MM.1S (cell line): Measurements from ENCODE around the gene TIMM8A.
"Not testable (repeated sequence)": the region's sequence is repeated elsewhere in the genome, so short reads cannot be mapped to it uniquely, and the experiment has no call there.

Source experiments
- DNase-seq: peaks from one replicate; pipeline ENCODE4 v3.0.0-alpha.2; 2015
- H2AFZ ChIP-seq: fragments of 300-600 bp; sonication (generic); 2 replicates; pipeline ENCODE4 v1.6.0; 2016; ENCODE audit warnings: antibody characterized with exemption, low read length
- H3F3A ChIP-seq: fragments of 300-600 bp; sonication (generic); 2 replicates; pipeline ENCODE4 v1.6.1; 2016; ENCODE audit warnings: mild to moderate bottlenecking, antibody characterized with exemption, low read length, moderate library complexity, mixed read lengths; ENCODE audit not compliant: insufficient read depth
- H3K27ac ChIP-seq: fragments of 300-600 bp; sonication (generic); 2 replicates; pipeline ENCODE4 v1.5.1; 2016; ENCODE audit warnings: mild to moderate bottlenecking, low read length
- H3K27me3 ChIP-seq: fragments of 300-600 bp; sonication (generic); replicated peaks from 2 replicates; pipeline ENCODE4 v1.6.0; 2016; ENCODE audit warnings: low read length; ENCODE audit not compliant: insufficient read depth
- H3K36me3 ChIP-seq: fragments of 300-600 bp; sonication (generic); replicated peaks from 2 replicates; pipeline ENCODE4 v1.6.1; 2016; ENCODE audit warnings: mild to moderate bottlenecking, low read length, mixed read lengths; ENCODE audit not compliant: insufficient read depth
- H3K4me1 ChIP-seq: fragments of 300-600 bp; sonication (generic); 2 replicates; pipeline ENCODE4 v1.6.1; 2016; ENCODE audit warnings: low read length, mixed read lengths
- H3K4me2 ChIP-seq: fragments of 300-600 bp; sonication (generic); 2 replicates; pipeline ENCODE4 v1.6.0; 2016; ENCODE audit warnings: low read depth, low read length
- H3K4me3 ChIP-seq: fragments of 300-600 bp; sonication (generic); 2 replicates; pipeline ENCODE4 v1.5.1; 2016; ENCODE audit warnings: low read length, mixed read lengths
- H3K79me2 ChIP-seq: fragments of 300-600 bp; sonication (generic); 2 replicates; pipeline ENCODE4 v1.6.1; 2016; ENCODE audit warnings: mixed run types, low read length, mixed read lengths
- H3K9ac ChIP-seq: fragments of 300-600 bp; sonication (generic); 2 replicates; pipeline ENCODE4 v1.6.1; 2016; ENCODE audit warnings: low read length, mixed read lengths
- H3K9me2 ChIP-seq: fragments of 300-600 bp; sonication (generic); replicated peaks from 2 replicates; pipeline ENCODE4 v1.6.1; 2016; ENCODE audit warnings: mild to moderate bottlenecking, low read length, mixed read lengths; ENCODE audit not compliant: insufficient read depth
- H3K9me3 ChIP-seq: fragments of 300-600 bp; sonication (generic); replicated peaks from 2 replicates; pipeline ENCODE4 v1.6.1; 2016; ENCODE audit warnings: mild to moderate bottlenecking, low read length, mixed read lengths; ENCODE audit not compliant: insufficient read depth
- H4K20me1 ChIP-seq: fragments of 300-600 bp; sonication (generic); 2 replicates; pipeline ENCODE4 v1.6.1; 2016; ENCODE audit warnings: mild to moderate bottlenecking, low read length, moderate library complexity, mixed read lengths; ENCODE audit not compliant: insufficient read depth
- CTCF ChIP-seq: fragments of 300-600 bp; sonication (generic); IDR thresholded peaks from 2 replicates; pipeline ENCODE4 v1.5.1; 2016; ENCODE audit warnings: antibody characterized with exemption, low read length, mixed read lengths
- EZH2 ChIP-seq: fragments of 300-600 bp; sonication (generic); optimal IDR thresholded peaks from 2 replicates; pipeline ENCODE3; 2017; ENCODE audit warnings: low read depth, mild to moderate bottlenecking, antibody characterized with exemption, low read length, mixed read lengths
- EZH2phosphoT487 ChIP-seq: fragments of 300-600 bp; sonication (generic); IDR thresholded peaks from 2 replicates; pipeline ENCODE4 v1.6.1; 2018; ENCODE audit warnings: antibody characterized with exemption, low read length

The TIMM8A gene

GRCh38 chrX:101326600-101326999, 21.9 kb downstream of the TIMM8A start:
- H3K9me3 ChIP-seq, H3K27ac ChIP-seq, H2AFZ ChIP-seq, H4K20me1 ChIP-seq, DNase-seq, H3K79me2 ChIP-seq, H3K4me3 ChIP-seq, H3K36me3 ChIP-seq, H3K4me2 ChIP-seq, H3K4me1 ChIP-seq, H3K9me2 ChIP-seq, H3K27me3 ChIP-seq, H3K9ac ChIP-seq, H3F3A ChIP-seq: not testable (repeated sequence)

GRCh38 chrX:101303790-101304189, 44.8 kb downstream of the TIMM8A start:
- H4K20me1 ChIP-seq: no peaks in the 10 kb centered on the region
- no peak overlapping the region for H3K4me3 ChIP-seq
- H3K9ac ChIP-seq: no peak overlapping the region
- no peaks in the 10 kb centered on the region for H3K9me2 ChIP-seq
- no peak overlapping the region for H2AFZ ChIP-seq
- H3K36me3 ChIP-seq: no peaks in the 10 kb centered on the region
- H3K9me3 ChIP-seq: no peaks in the 10 kb centered on the region
- no peaks in the 10 kb centered on the region for H3K4me1 ChIP-seq
- no peak for TF ChIP-seq EZH2phosphoT487
- no peak for TF ChIP-seq CTCF
- TF ChIP-seq EZH2: no peak
- no peak overlapping the region for H3K27ac ChIP-seq
- no peak for DNase-seq
- H3F3A ChIP-seq: no peaks in the 10 kb centered on the region
- no peaks in the 10 kb centered on the region for H3K27me3 ChIP-seq
- no peaks in the 10 kb centered on the region for H3K79me2 ChIP-seq
- H3K4me2 ChIP-seq: no peak overlapping the region
